Cerebellar cortex (tissue), 1 donor: ENCODE measurements around the gene MED29.

Source experiments
- DNase-seq: peaks from one replicate; pipeline ENCODE4 v3.0.0-alpha.2; 2015; ENCODE audit warnings: low spot score

Gene MED29

GRCh38 chr19:39398297-39398864 is 7.2 kb downstream of the MED29 start:
- DNase-seq, result no peak

- DNase-seq, result no peak
Measured at GRCh38 chr19:39399668-39400050, 8.5 kb downstream of the MED29 start.

GRCh38 chr19:39400061-39400460 is 8.9 kb downstream of the MED29 start:
- no peak for DNase-seq

- no peak for DNase-seq
Measured at GRCh38 chr19:39401070-39401548, 9.9 kb downstream of the MED29 start.

- peak; percentile 62 for DNase-seq
Measured at GRCh38 chr19:39401549-39402345, 10.6 kb downstream of the MED29 start.

GRCh38 chr19:39402346-39403300 is 11.4 kb downstream of the MED29 start:
- peak; percentile 78 for DNase-seq

GRCh38 chr19:39403331-39404312 is 12.4 kb downstream of the MED29 start:
- peak; percentile 77 for DNase-seq

- no peak for DNase-seq
Measured at GRCh38 chr19:39405261-39405957, 14.2 kb downstream of the MED29 start.

- no peak for DNase-seq
Measured at GRCh38 chr19:39405958-39406655, 14.9 kb downstream of the MED29 start.

GRCh38 chr19:39406656-39407409 is 15.7 kb downstream of the MED29 start, which contains the start of gene ZFP36:
Gene ZFP36 (plus strand): TSS chr19:39406847. CDS start chr19:39406905, 58 bp downstream.
- peak; percentile 74 for DNase-seq

GRCh38 chr19:39407410-39407659 is 16.2 kb downstream of the MED29 start:
- no peak for DNase-seq

GRCh38 chr19:39407660-39408391 is 16.6 kb downstream of the MED29 start:
- no peak for DNase-seq

GRCh38 chr19:39408392-39409207 is 17.4 kb downstream of the MED29 start:
- DNase-seq, result no peak

- peak; percentile 75 for DNase-seq
Measured at GRCh38 chr19:39409208-39410016, 18.2 kb downstream of the MED29 start.

GRCh38 chr19:39410017-39410830 is 19.0 kb downstream of the MED29 start:
- no peak for DNase-seq

GRCh38 chr19:39410831-39411080 is 19.6 kb downstream of the MED29 start:
- DNase-seq, result no peak
